ENCODE data around the gene RPL27A.

RPL27A gene

DNA sequence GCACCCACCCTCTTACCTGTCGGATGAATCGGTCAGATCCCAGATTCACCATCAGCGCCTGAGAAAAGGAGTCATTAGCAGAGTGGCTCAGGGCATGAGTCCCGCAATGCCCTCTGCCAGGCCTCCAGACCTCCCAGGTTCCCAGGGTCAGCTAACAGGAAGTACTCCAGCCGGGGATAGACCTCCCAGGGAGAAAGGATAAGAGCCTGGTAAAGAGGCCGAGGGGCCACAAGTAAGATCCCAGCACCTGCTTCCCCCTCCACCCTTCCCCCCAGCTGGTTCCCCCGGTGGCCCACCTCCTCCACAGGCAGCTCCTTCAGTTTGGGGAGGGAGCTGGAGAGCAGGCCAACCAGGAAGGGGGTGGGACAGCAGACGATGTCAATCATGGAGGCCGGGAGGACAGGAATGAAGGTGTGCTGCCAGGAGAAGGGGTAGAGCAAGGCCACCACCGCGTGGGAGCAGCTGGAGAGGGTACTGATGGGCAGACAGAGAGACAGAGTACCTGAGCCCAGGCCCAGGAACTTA, 16.4 kb downstream of the RPL27A start:
- Histone ChIP-seq H3K9ac (ENCODE audit: insufficient read length) (no peak overlapping the region), H3K9me3 (ENCODE audit: low read depth, low read length) (no peaks in the 10 kb centered on the region), H3K36me3 (ENCODE audit: insufficient read depth, low read length) (peaks cover 14% of the 10 kb centered on the region; the same call in 1 of the 2 replicates), H3K4me3 (no peak overlapping the region), H3K27ac (no peak overlapping the region)
- DNase-seq (ENCODE audit: low read depth, low spot score) = no peak
- no peak for TF ChIP-seq POLR2AphosphoS5 (IDR thresholded peaks at IDR 0.05; ENCODE audit: borderline replicate concordance, low read depth, low read length)

DNA sequence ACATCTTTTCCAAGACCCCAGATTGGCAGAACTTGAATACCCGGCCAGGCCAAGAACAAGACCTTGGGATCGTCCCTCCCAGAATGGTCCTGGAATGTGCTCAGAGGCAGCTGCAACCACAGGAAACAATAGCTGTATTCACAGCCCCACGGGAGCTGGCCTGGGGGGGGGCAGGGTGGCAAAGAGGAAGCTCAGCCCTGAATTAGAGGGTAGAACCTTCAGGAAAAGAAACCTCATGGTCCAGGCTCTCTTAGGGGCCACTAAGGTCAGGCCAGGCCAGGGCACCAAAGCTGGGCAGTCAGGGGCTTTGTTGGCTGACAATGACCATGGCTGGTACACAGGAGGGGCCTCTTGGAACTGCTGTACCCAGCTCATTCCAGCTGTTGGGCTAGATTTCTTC, 17.3 kb downstream of the RPL27A start:
- H3K36me3 ChIP-seq (ENCODE audit: insufficient read depth, low read length) = peaks cover 11% of the 10 kb centered on the region; the same call in 1 of the 2 replicates
- no peaks in the 10 kb centered on the region for H3K9me3 ChIP-seq (ENCODE audit: low read depth, low read length)
- no peak for DNase-seq (ENCODE audit: low read depth, low spot score)
- H3K4me3 ChIP-seq = no peak overlapping the region
- no peak overlapping the region for H3K27ac ChIP-seq
- no peak for TF ChIP-seq FOXP2 (optimal IDR thresholded peaks at IDR 0.05; ENCODE audit: control extremely low read depth, extremely low read length, insufficient read depth)
- no peak for TF ChIP-seq EZH2 (IDR thresholded peaks at IDR 0.05)
- no peak for TF ChIP-seq POLR2AphosphoS5 (IDR thresholded peaks at IDR 0.05; ENCODE audit: borderline replicate concordance, low read depth, low read length)
- no peak overlapping the region for H3K9ac ChIP-seq (ENCODE audit: insufficient read length)

DNA sequence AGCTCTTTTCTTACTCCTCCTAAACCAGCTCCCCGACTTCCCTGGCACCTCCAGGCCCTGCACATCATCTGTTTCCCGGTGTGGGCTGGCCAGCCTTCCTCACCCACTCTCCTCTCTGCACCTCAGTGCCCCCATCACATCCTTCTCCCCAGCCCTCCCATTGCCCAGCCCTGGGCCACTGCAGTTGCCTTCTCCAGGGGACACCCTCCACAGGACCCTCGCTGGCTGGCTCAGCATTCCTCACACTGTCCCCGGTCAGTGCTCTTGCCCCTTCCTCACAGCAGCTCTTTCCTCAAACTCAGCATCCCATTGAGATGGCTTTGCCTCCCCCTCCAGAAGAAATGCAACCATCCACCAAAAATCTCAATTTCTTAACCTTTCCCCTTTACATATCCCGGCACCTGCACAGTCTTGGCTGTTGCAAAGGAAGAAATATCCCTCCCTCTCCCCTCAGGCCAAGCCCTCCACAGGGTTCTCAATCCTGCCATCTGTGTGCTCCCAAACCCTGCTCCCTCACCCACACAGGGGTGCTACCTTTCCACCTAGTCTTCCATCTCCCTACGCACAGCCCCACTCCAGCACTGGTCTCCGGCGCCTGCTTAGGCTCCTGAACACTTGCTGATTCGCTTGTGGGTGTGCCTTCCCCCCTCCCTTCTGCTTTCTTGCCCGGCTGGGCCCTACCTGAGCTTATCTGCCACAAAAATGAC, 19.5 kb downstream of the RPL27A start:
- H3K27ac ChIP-seq = no peak overlapping the region
- H3K9ac ChIP-seq (ENCODE audit: insufficient read length) = no peak overlapping the region
- H3K9me3 ChIP-seq (ENCODE audit: low read depth, low read length) = no peaks in the 10 kb centered on the region
- DNase-seq (ENCODE audit: low read depth, low spot score) = no peak
- no peak overlapping the region for H3K4me3 ChIP-seq
- peaks cover 2% of the 10 kb centered on the region; the same call in 1 of the 2 replicates for H3K36me3 ChIP-seq (ENCODE audit: insufficient read depth, low read length)
- TF ChIP-seq EZH2 (IDR thresholded peaks at IDR 0.05) (no peak), POLR2AphosphoS5 (IDR thresholded peaks at IDR 0.05; ENCODE audit: borderline replicate concordance, low read depth, low read length) (no peak)

DNA sequence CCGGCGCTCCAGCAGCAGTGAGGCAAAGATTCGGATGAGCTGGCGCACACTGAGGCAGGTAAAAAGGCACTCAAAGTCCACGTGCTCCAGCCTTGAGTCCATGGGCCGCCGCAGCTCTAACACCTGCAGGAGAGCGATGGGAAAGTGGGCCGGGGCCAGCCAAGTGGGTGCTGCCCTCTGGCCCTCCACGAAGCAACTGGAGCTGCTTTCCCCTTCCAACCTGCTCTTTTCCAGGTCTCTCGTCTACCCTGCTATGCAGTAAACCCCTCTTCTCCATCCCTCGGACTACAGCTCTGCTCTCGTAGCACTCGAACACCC, 20.0 kb downstream of the RPL27A start:
- Histone ChIP-seq H3K36me3 (ENCODE audit: insufficient read depth, low read length) (no peaks in the 10 kb centered on the region; the same call in 1 of the 2 replicates), H3K9me3 (ENCODE audit: low read depth, low read length) (no peaks in the 10 kb centered on the region), H3K4me3 (no peak overlapping the region), H3K9ac (ENCODE audit: insufficient read length) (no peak overlapping the region), H3K27ac (no peak overlapping the region)
- no peak for DNase-seq (ENCODE audit: low read depth, low spot score)
- TF ChIP-seq EZH2 (IDR thresholded peaks at IDR 0.05) = no peak
- TF ChIP-seq POLR2AphosphoS5 (IDR thresholded peaks at IDR 0.05; ENCODE audit: borderline replicate concordance, low read depth, low read length) = no peak
- no peak for TF ChIP-seq FOXP2 (optimal IDR thresholded peaks at IDR 0.05; ENCODE audit: control extremely low read depth, extremely low read length, insufficient read depth)

DNA sequence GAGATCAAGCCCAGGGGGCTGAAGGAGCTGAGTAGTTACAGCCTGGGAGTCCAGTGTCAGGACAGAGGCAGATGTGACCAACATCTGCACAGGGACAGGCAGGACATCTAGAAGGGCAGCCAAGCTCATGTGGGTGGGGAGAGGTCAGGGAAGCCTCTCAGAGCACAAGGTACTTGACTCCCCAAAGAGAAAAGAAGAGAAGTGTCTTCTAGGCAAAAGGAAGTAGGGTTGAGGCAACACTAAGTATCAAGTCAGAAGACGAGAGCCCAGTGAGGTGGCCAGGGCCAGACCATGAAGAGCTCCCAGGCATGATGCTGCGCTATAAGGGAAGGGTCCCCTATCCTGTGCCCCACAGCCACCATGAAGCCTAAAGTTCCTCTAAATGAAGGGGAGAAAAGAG, 21.5 kb downstream of the RPL27A start:
- TF ChIP-seq FOXP2 (optimal IDR thresholded peaks at IDR 0.05; ENCODE audit: control extremely low read depth, extremely low read length, insufficient read depth) (no peak), EZH2 (IDR thresholded peaks at IDR 0.05) (no peak), POLR2AphosphoS5 (IDR thresholded peaks at IDR 0.05; ENCODE audit: borderline replicate concordance, low read depth, low read length) (no peak)
- Histone ChIP-seq H3K4me3 (no peak overlapping the region), H3K9ac (ENCODE audit: insufficient read length) (no peak overlapping the region), H3K27ac (no peak overlapping the region), H3K9me3 (ENCODE audit: low read depth, low read length) (no peaks in the 10 kb centered on the region), H3K36me3 (ENCODE audit: insufficient read depth, low read length) (no peaks in the 10 kb centered on the region)
- no peak for DNase-seq (ENCODE audit: low read depth, low spot score)

DNA sequence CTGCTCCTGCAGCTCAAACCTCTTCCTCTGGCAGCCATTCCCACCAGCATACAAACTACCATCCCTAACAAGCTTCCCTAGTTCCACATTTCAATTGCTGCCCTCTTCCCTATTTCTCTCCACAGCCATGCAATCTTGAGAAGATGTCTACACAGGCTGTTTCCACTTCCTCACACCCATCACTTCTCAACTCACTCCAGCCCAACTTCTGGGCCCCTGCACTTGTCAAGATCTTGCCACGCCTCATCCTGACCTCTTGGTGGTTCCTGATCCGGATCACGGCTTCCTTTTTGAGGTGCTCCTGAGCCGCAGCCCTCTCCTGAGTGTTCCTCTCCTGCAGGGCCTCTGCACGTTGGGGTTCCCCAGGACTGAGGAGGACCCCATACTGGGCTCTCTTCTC, 22.6 kb downstream of the RPL27A start:
- no peak overlapping the region for H3K27ac ChIP-seq
- DNase-seq (ENCODE audit: low read depth, low spot score) = no peak
- no peak overlapping the region for H3K4me3 ChIP-seq
- no peak overlapping the region for H3K9ac ChIP-seq (ENCODE audit: insufficient read length)
- H3K36me3 ChIP-seq (ENCODE audit: insufficient read depth, low read length) = no peaks in the 10 kb centered on the region
- TF ChIP-seq POLR2AphosphoS5 (IDR thresholded peaks at IDR 0.05; ENCODE audit: borderline replicate concordance, low read depth, low read length) = no peak
- no peaks in the 10 kb centered on the region for H3K9me3 ChIP-seq (ENCODE audit: low read depth, low read length)

DNA sequence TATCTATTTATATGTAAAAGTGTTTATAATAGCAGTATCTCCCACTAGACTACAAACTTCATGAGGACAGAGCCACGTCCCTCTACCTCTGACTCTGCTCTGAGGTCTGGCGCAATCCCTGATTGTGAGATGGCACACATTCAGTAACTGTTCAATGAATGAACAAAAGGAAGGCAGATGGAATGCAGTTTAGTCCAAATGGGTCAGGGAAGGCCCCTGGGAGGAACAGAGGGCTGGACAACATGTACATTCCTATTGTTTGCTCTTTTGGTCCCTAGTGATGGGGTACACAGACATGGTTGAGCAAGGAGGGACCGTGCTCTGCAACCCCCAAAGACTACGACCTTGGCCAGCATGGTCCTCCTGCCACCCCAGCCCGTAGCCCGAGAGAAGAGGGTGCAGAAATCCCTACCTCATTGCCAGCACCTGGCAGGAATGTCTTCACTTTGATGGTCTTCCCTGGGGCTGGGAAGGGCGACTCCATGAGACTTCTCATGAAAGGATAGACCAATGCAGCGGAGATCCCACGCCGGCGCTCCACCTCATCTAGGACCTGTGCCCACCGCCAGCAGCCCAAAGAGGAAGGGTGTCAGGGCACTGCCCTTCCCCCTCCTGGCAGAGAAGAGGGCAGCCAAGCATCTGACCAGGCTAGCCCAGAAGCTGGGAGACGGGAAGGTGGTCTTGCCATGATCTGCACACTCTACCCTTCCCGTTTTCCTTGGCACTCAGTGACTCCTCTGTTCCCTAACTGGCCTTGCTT, 24.3 kb downstream of the RPL27A start:
- Histone ChIP-seq H3K36me3 (ENCODE audit: insufficient read depth, low read length) (no peaks in the 10 kb centered on the region), H3K27ac (no peak overlapping the region), H3K9ac (ENCODE audit: insufficient read length) (no peak overlapping the region), H3K4me3 (no peak overlapping the region), H3K9me3 (ENCODE audit: low read depth, low read length) (no peaks in the 10 kb centered on the region)
- no peak for TF ChIP-seq FOXP2 (optimal IDR thresholded peaks at IDR 0.05; ENCODE audit: control extremely low read depth, extremely low read length, insufficient read depth)
- no peak for TF ChIP-seq POLR2AphosphoS5 (IDR thresholded peaks at IDR 0.05; ENCODE audit: borderline replicate concordance, low read depth, low read length)
- TF ChIP-seq EZH2 (IDR thresholded peaks at IDR 0.05) = no peak
- no peak for DNase-seq (ENCODE audit: low read depth, low spot score)

DNA sequence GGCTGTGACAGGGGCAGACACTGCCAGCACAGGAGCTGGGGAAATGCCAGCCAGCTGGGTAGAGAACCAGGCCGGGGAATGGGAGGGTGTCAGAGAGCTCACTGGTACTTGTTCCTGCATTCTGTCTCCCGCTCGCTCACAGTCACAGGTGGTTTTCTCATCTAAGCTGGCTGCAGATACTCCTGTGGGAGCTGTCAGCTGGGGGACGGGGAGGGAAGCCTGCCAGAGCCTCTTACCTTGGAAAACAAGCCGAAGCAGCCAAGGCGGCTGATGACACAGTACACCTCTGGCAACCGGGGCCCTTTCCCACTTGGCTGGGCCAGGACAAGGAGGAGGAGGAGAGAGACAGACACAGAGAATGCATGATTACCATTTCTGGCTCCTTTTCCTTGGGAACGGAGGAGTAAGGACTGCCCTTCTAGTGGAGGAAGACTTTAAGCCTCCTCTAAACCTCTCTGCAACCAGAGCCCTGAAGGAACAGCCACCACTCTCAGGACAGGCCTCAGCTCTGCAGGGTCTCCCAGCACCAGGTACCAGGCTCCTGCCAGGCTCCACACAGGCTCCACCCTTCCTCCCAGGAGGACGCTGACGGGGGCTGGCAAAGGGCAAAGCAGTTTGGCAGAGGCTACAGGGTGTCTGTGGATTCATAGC, 25.1 kb downstream of the RPL27A start:
- no peaks in the 10 kb centered on the region for H3K36me3 ChIP-seq (ENCODE audit: insufficient read depth, low read length)

More for the DNA sequence above, 25.1 kb downstream of the RPL27A start:
- H3K27ac ChIP-seq = no peak overlapping the region
- DNase-seq (ENCODE audit: low read depth, low spot score) = no peak
- TF ChIP-seq FOXP2 (optimal IDR thresholded peaks at IDR 0.05; ENCODE audit: control extremely low read depth, extremely low read length, insufficient read depth) (no peak), POLR2AphosphoS5 (IDR thresholded peaks at IDR 0.05; ENCODE audit: borderline replicate concordance, low read depth, low read length) (no peak), EZH2 (IDR thresholded peaks at IDR 0.05) (no peak)
- H3K9me3 ChIP-seq (ENCODE audit: low read depth, low read length) = no peaks in the 10 kb centered on the region
- no peak overlapping the region for H3K9ac ChIP-seq (ENCODE audit: insufficient read length)
- H3K4me3 ChIP-seq = no peak overlapping the region
